Endothelial cell of umbilical vein (primary cell): ENCODE results near the gene SAMD4A. TPM values are rescaled to one million over a fixed set of nuclear protein-coding genes. Genes with fewer than 3 reads are reported as not detected.

Experiments used
- BruUV-seq: library from RNA; stranded (reverse); fragments of 400-500 nt; replicated peaks from 2 replicates; lab custom pipeline; 2021; lab: Mats Ljungman, UMichigan
- CTCF ChIA-PET: fragments of 300-600, 350-600 bp; sonication (Branson Sonifier 250); formaldehyde crosslinking; loops from one replicate; lab custom pipeline; 2021; ENCODE audit warnings: antibody characterized with exemption, inconsistent platforms; lab: Charles Lee
- POLR2A ChIA-PET: fragments of 300-600, 350-600 bp; sonication (Branson Sonifier 250); formaldehyde crosslinking; loops from one replicate; lab custom pipeline; 2021; ENCODE audit warnings: antibody characterized with exemption, inconsistent platforms; lab: Charles Lee
- DNase-seq: peaks from one replicate; pipeline ENCODE4 v3.0.0-alpha.2; 2011; ENCODE audit warnings: low read depth, low spot score
- FAIRE-seq: peaks from 2 replicates; lab custom pipeline; 2011; peaks lifted over from hg19 to GRCh38; lab: Jason Lieb, UNC
- H2AFZ ChIP-seq: 2 replicates; pipeline ENCODE4 v1.6.0; 2012; ENCODE audit warnings: low read depth, low read length, control low read depth, inconsistent platforms
- H3K27ac ChIP-seq: 2 replicates; pipeline ENCODE4 v1.5.1; 2011; ENCODE audit warnings: low read depth, mild to moderate bottlenecking, control low read depth, low read length, moderate library complexity; ENCODE audit not compliant: insufficient read depth
- H3K27me3 ChIP-seq, 2 experiments: 2 replicates each; pipeline versions ENCODE4 v1.6.0 to v1.6.1; 2011; ENCODE audit warnings: low read length in 2 of 2, mixed read lengths in 1 of 2; ENCODE audit not compliant: control insufficient read depth in 2 of 2, insufficient read depth in 2 of 2
- H3K36me3 ChIP-seq, 2 experiments: 2 replicates in 1 of 2; 3 replicates in 1 of 2; pipeline ENCODE4 v1.5.1; 2011; ENCODE audit warnings: low read length in 2 of 2, mild to moderate bottlenecking in 1 of 2, moderate library complexity in 1 of 2; ENCODE audit not compliant: control insufficient read depth in 2 of 2, insufficient read depth in 2 of 2; ENCODE audit errors: extremely low read depth in 1 of 2
- H3K4me1 ChIP-seq: 3 replicates; pipeline ENCODE4 v1.5.1; 2011; ENCODE audit warnings: mild to moderate bottlenecking, low read length; ENCODE audit not compliant: control insufficient read depth, insufficient read depth; ENCODE audit errors: extremely low read depth
- H3K4me2 ChIP-seq: 2 replicates; pipeline ENCODE4 v1.6.1; 2011; ENCODE audit warnings: low read length, control low read depth, mixed read lengths; ENCODE audit not compliant: insufficient read depth
- H3K4me3 ChIP-seq, 3 experiments: fragments of 200-600 bp in 1 of 3; sonication (generic), shearing (Covaris generic) in 1 of 3; replicated peaks in 1 of 3; 2 replicates each; pipeline ENCODE4 v1.5.1; 2011 to 2016; ENCODE audit warnings: control low read depth in 3 of 3, low read length in 3 of 3, mild to moderate bottlenecking in 2 of 3, inconsistent platforms in 1 of 3, low read depth in 1 of 3, moderate library complexity in 1 of 3; ENCODE audit not compliant: insufficient read depth in 1 of 3
- H3K79me2 ChIP-seq: 2 replicates; pipeline ENCODE4 v1.6.0; 2012; ENCODE audit warnings: low read length, inconsistent platforms; ENCODE audit not compliant: control insufficient read depth, insufficient read depth
- H3K9ac ChIP-seq: replicated peaks from 2 replicates; pipeline ENCODE3; 2011; ENCODE audit warnings: low read length, control low read depth; ENCODE audit not compliant: insufficient read depth; ENCODE audit errors: extremely low read depth
- H3K9me1 ChIP-seq: replicated peaks from 3 replicates; pipeline ENCODE4 v1.6.0; 2011; ENCODE audit warnings: mild to moderate bottlenecking, low read length; ENCODE audit not compliant: control insufficient read depth, insufficient read depth; ENCODE audit errors: extremely low read depth
- H3K9me3 ChIP-seq: replicated peaks from 2 replicates; pipeline ENCODE4 v1.5.1; 2012; ENCODE audit warnings: low read length, inconsistent platforms; ENCODE audit not compliant: control insufficient read depth, insufficient read depth
- H4K20me1 ChIP-seq: replicated peaks from 2 replicates; pipeline ENCODE3; 2011; ENCODE audit warnings: mild to moderate bottlenecking, low read length; ENCODE audit not compliant: control insufficient read depth, insufficient read depth; ENCODE audit errors: extremely low read depth
- CTCF ChIP-seq, 2 donors: IDR thresholded peaks; 1 replicate in 1 of 2; 2 replicates in 1 of 2; pipeline ENCODE4 v1.5.1; 2011; ENCODE audit warnings: low read length in 2 of 2, mild to moderate bottlenecking in 2 of 2, moderate library complexity in 2 of 2, control low read depth in 1 of 2, inconsistent platforms in 1 of 2, low read depth in 1 of 2; ENCODE audit not compliant: insufficient read depth in 1 of 2; ENCODE audit errors: extremely low read depth in 1 of 2
- EZH2 ChIP-seq: IDR thresholded peaks from 2 replicates; pipeline ENCODE4 v1.6.1; 2012; ENCODE audit warnings: borderline replicate concordance, low read depth, mild to moderate bottlenecking, moderate library complexity, low read length, inconsistent platforms; ENCODE audit not compliant: severe bottlenecking
- FOS ChIP-seq: IDR thresholded peaks from 2 replicates; pipeline ENCODE4 v1.6.1; 2011; ENCODE audit warnings: mild to moderate bottlenecking, low read length, moderate library complexity, borderline replicate concordance; ENCODE audit not compliant: insufficient read depth
- GATA2 ChIP-seq: IDR thresholded peaks from 2 replicates; pipeline ENCODE4 v1.7.0; 2011; ENCODE audit warnings: low read depth, mild to moderate bottlenecking, moderate library complexity, mixed read lengths, low read length; ENCODE audit not compliant: insufficient read length, insufficient read depth
- JUN ChIP-seq: IDR thresholded peaks from 2 replicates; pipeline ENCODE4 v1.6.1; 2011; ENCODE audit warnings: borderline replicate concordance, low read depth; ENCODE audit not compliant: insufficient read length, insufficient read depth
- MAX ChIP-seq: IDR thresholded peaks from 2 replicates; pipeline ENCODE4 v1.6.1; 2011; ENCODE audit not compliant: insufficient read depth, insufficient read length
- MYC ChIP-seq: IDR thresholded peaks from one replicate; pipeline ENCODE4 v1.6.1; 2011; ENCODE audit warnings: mild to moderate bottlenecking, low read depth, low read length
- POLR2A ChIP-seq: IDR thresholded peaks from 2 replicates; pipeline ENCODE4 v1.6.1; 2012; ENCODE audit warnings: low read depth, mild to moderate bottlenecking, control low read depth, low read length
- POLR2AphosphoS5 ChIP-seq: IDR thresholded peaks from 2 replicates; pipeline ENCODE4 v1.6.1; 2012; ENCODE audit warnings: low read depth, mild to moderate bottlenecking, control low read depth, low read length, moderate library complexity; ENCODE audit not compliant: insufficient read depth
- dilution Hi-C: fragments of 300-500 bp; cut with MboI; formaldehyde crosslinking; loops from one replicate; pipeline ENCODE4 v1.15.0; 2019; ENCODE audit warnings: low sequenced_read_pairs; ENCODE audit not compliant: extremely low pct_ligation_motif_present
- intact Hi-C: fragments of 100-400 bp; cut with micrococcal nuclease; formaldehyde crosslinking; loops from one replicate; pipeline ENCODE4 v1.10.0; 2022
- polyA plus RNA-seq, 4 experiments: library from polyadenylated mRNA; depleted of rRNA in 3 of 4; stranded (reverse) in 3 of 4; unstranded in 1 of 4; fragments of >200 nt; gene quantifications; 2 replicates each; pipeline versions ENCODE4 v1.2.1 to v1.2.3, GENCODE V29; 2011 to 2012; ENCODE audit warnings: missing spikeins in 1 of 4
- total RNA-seq: library from RNA; stranded (reverse); gene quantifications from 2 replicates; pipeline ENCODE4 v1.2.3, GENCODE V29; 2021

SAMD4A gene
- total and polyA plus RNA-seq, 2 donors (not counting 3 experiments of a cell fraction or from before 2014, with no cell fraction given), result 37.7 to 95.3 TPM

GRCh38 chr14:54577494-54577893 is 10.6 kb downstream of the SAMD4A start:
- Histone ChIP-seq H2AFZ (no peak overlapping the region), H4K20me1 (no peaks in the 10 kb centered on the region), H3K4me3 (no peak overlapping the region), H3K79me2 (peaks cover 91% of the 10 kb centered on the region), H3K27ac (no peak overlapping the region), H3K36me3 (peaks cover 7 to 9% of the 10 kb centered on the region in 2 experiments), H3K9ac (no peak overlapping the region), H3K27me3 (no peaks in the 10 kb centered on the region), H3K9me3 (no peaks in the 10 kb centered on the region), H3K9me1 (no peaks in the 10 kb centered on the region), H3K4me2 (no peak overlapping the region), H3K4me1 (peaks cover 18% of the 10 kb centered on the region)
- no peak for FAIRE-seq
- intact Hi-C loops (no loop called here), dilution Hi-C loops (no loop called here)
- CTCF ChIA-PET, result interaction anchor here (0.7 to 1.8 kb wide), 4 partner anchors 11 to 114 kb away, joined by 3 to 9 read pairs (median 4); partner anchors contain the start of gene SAMD4A
- DNase-seq, result no peak
- no TSS peak for BruUV-seq
- TF ChIP-seq EZH2 (no peak), MAX (no peak), POLR2A (no peak), MYC (no peak), FOS (no peak), CTCF (IDR thresholded peaks at IDR 0.05; ENCODE audit: extremely low read depth in 1 of 2, insufficient read depth in 1 of 2, low read depth in 1 of 2, low read length in 2 of 2) (no peak), GATA2 (no peak), POLR2AphosphoS5 (no peak), JUN (no peak)
- POLR2A ChIA-PET, result interaction anchor here (0.7 to 1.3 kb wide), 3 partner anchors 10 to 77 kb away, joined by 3 read pairs; partner anchors contain the start of gene SAMD4A
